Kasumi-1 (cell line): ENCODE data around the gene CCDC73.
"Not testable (repeated sequence)": the region's sequence is repeated elsewhere in the genome, so short reads cannot be mapped to it uniquely, and the experiment has no call there.

Experiments
- DNase-seq, 2 experiments: peaks; one replicate each; lab custom pipeline; 2025; lab: John Stamatoyannopoulos, UW

CCDC73 gene

GRCh38 chr11:32705309-32706033, 89.0 kb downstream of the CCDC73 start:
- DNase-seq, result no peak

DNA sequence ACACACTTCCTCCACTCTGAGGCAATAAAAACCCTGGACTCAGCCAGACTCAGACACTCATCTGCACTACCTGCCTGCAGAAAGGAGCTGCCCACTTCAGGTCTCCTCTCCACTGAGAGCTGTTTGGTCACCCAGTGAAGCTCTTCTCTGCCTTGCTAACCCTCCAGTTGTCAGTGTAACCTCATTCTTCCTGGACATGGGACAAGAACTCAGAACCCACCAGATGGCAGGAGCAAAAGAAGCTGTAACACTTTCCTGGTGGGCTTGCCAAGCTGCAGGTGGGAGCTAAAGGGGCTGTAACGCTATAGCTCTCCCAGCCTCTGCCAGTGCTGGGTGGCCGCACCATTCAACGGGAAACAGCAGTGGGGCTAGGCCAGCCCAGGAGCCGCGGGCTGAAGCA, 89.7 kb downstream of the CCDC73 start:
- DNase-seq, result no peak

DNA sequence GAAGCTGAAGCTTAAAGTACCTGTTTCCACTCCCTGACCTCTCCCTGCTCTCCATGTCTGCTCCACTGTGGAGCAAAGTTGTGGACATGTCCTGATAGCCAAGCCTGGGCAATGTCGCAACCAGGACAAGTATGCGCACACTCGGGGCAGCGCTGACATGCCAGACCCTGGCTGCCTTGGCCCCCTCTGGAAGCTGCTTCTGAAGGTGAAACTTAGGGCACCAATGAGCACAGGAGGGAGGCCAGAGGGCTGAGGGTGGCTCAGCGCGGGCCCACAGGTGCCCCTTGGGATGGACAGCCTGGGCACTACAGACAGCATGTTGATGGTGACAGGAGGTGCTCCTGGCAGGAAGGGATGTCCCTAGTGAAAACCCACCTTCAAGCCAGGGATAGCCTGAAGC, 90.2 kb downstream of the CCDC73 start:
- DNase-seq, result no peak

GRCh38 chr11:32701616-32702015, 92.8 kb downstream of the CCDC73 start:
- no peak for DNase-seq

DNA sequence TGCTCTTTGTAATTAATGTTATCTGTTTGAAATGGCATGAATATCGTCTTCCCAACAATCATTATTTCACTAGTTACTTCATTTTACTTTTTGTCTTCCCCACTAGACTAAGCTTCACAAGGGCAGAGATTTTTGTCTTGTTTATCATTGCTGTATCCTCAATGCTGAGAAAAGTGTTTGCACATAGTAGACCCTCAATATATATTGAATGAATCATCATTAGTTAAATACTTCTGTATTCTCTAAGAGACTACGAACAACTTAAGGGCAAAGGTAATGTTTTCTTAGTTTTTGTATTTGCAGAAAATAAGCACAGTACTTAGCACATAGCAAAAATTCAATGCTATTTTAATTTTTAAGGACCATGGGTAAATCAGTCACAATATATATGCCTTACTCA, 95.9 kb downstream of the CCDC73 start:
- DNase-seq, result no peak

DNA sequence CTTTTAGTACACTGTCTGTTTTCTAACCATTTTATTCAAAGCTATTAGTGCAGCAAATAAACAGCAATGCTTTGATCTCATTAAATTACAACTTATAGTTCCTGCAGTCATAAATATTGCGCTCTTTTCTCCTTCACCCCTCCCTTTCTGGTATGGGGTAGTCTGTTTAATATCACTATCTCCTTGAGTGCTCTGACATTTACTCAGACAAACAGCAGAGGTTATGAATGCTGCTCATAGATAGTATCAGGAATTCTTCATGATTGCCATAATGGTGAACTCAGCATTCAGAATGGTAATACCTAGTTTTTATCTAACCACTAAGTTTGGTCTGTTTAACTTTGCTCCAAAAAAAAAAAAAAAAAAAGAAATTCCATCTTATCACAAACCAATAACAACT, 123.4 kb downstream of the CCDC73 start:
- no peak for DNase-seq

- DNase-seq, result no peak
Observed at GRCh38 chr11:32659672-32660071, 134.8 kb downstream of the CCDC73 start.

GRCh38 chr11:32658639-32659406, 135.6 kb downstream of the CCDC73 start:
- no peak for DNase-seq

DNA sequence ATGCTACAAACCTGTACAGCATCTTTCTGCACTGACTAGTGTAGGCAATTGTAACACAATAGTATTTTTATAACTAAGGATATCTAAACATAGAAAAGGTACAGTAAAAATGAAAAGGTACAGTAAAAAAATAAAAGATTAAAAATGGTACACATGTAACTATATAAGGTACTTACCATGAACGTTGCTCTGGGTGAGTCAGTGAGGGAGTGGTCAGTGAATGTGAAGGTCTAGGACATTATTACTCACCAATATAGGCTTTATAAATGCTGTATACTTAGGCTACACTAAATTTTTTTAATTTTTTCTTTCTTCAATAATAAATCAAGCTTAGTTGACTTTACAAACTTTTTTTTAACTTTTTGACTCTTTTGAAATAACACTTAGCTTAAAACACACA, 150.9 kb downstream of the CCDC73 start:
- no peak for DNase-seq

GRCh38 chr11:32641361-32641760, 153.1 kb downstream of the CCDC73 start:
- DNase-seq, result no peak

GRCh38 chr11:32635819-32636218, 158.6 kb downstream of the CCDC73 start:
- no peak for DNase-seq

GRCh38 chr11:32630844-32631243, 163.6 kb downstream of the CCDC73 start:
- DNase-seq, result no peak

GRCh38 chr11:32616903-32617302, 177.6 kb downstream of the CCDC73 start:
- DNase-seq, result no peak

- peak; percentile 25 to 54 for DNase-seq
Observed at GRCh38 chr11:32615422-32615821, 179.0 kb downstream of the CCDC73 start.

DNA sequence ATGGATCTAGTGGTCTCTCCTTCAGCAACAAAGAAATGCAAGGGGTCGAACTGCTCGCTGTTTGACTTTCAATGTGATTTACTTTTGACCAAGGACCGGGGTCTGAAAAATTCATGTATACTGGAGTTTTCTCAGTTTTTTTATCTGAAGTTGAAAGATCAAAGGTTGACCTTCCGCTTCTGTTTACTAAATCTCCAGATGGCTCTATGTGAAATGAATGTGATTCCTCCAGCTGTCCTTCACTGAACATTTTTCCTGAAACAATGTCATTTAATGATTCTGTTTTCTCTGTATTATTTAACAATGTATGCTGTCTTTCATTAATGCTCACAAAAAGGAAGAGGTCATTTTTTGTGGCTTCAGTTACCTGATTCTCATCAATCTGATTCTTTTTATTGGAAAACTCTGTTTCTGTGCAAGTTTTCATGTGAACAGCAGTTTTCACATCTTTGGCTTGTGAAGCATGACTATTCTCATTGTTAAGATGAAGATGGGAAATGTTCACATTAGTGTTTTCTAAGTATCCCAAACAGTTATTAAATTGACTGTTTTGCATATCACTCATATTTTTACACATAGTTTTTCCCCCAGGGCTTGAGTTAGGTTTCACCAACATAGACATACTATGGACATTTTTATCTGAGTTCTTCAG, 180.8 kb downstream of the CCDC73 start:
- no peak for DNase-seq

GRCh38 chr11:32610797-32611352, 183.6 kb downstream of the CCDC73 start:
- no peak for DNase-seq

- DNase-seq, result not testable (repeated sequence)
Observed at GRCh38 chr11:32608826-32609225, 185.6 kb downstream of the CCDC73 start.

GRCh38 chr11:32606220-32606619, 188.2 kb downstream of the CCDC73 start:
- DNase-seq, result no peak

- peak; percentile 14 to 28 for DNase-seq
Observed at GRCh38 chr11:32602657-32603415, 191.6 kb downstream of the CCDC73 start.

GRCh38 chr11:32597921-32598320, 196.5 kb downstream of the CCDC73 start:
- no peak for DNase-seq

DNA sequence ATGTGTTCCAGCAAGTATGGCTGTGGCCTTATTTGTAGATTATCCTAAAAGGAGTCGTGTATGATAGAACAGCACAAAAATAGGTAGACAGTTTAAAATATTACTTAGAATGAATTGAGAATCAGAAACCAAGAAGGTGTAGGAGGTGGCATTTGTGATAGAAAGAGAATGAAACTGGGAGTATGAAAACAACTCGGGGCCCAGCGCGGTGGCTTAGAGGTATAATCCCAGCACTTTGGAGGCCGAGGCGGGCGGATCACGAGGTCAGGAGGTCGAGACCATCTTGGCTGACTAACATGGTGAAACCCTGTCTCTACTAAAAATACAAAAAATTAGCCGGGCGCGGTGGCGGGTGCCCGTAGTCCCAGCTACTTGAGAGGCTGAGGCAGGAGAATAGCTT, 198.3 kb downstream of the CCDC73 start:
- not testable (repeated sequence) for DNase-seq

GRCh38 chr11:32594272-32594671, 200.2 kb downstream of the CCDC73 start:
- peak; percentile 89 to 92 for DNase-seq
